IPS-15b (cell line): Measurements from ENCODE around the gene DOCK9.

Experiments used
- H3K27me3 ChIP-seq: one replicate; pipeline ENCODE4 v1.6.1; 2013; ENCODE audit warnings: low read length; ENCODE audit not compliant: control insufficient read depth, insufficient read depth
- H3K36me3 ChIP-seq: one replicate; pipeline ENCODE4 v1.6.1; 2013; ENCODE audit warnings: low read length; ENCODE audit not compliant: control insufficient read depth, insufficient read depth
- H3K4me1 ChIP-seq: one replicate; pipeline ENCODE4 v1.6.1; 2013; ENCODE audit warnings: mild to moderate bottlenecking, low read length; ENCODE audit not compliant: control insufficient read depth, insufficient read depth
- H3K4me3 ChIP-seq: one replicate; pipeline ENCODE4 v1.5.1; 2013; ENCODE audit warnings: low read depth, low read length
- H3K9ac ChIP-seq: one replicate; pipeline ENCODE4 v1.6.1; 2013; ENCODE audit warnings: low read depth, mild to moderate bottlenecking, low read length
- H3K9me3 ChIP-seq: one replicate; pipeline ENCODE4 v1.6.1; 2013; ENCODE audit warnings: mild to moderate bottlenecking, low read length; ENCODE audit not compliant: control insufficient read depth, insufficient read depth

DOCK9 gene

DNA sequence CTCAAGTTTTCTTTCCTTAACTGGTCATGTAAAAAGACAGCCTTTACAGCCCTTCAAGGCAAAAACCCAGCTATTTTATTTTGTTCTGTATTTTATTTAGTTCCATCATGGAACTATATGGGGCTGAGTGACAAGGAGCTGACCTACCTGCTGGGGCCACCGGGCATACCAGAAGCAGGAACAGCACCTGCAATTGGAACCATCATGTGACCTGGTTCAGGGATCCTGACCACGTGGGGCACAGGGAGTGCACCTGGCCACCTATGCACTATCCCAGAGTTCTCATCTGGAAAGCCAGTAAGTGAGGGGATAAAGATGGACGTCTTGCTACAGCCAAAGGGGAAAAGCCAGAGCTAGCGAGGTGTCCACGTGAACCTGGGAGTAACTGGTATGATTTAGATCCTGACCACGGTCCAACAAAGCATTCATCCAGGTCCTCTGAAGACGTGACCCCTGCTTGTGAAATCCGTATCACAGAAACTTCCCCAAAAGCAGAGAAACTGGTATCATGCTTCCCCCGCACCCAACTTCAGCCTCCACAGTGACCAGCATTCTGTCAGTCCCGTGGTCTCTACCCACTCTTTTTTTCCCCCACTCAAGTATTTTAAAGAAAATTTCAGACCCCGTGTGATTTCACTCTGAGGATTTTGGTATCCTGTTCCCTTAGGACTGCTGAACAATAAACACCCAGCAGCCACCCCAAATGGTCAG, 184.9 kb downstream of the DOCK9 start:
- H3K36me3 ChIP-seq, result no peaks in the 10 kb centered on the region
- no peaks in the 10 kb centered on the region for H3K27me3 ChIP-seq
- H3K9me3 ChIP-seq, result no peaks in the 10 kb centered on the region
- no peak overlapping the region for H3K9ac ChIP-seq
- no peaks in the 10 kb centered on the region for H3K4me1 ChIP-seq
- no peak overlapping the region for H3K4me3 ChIP-seq

GRCh38 chr13:98792321-98792720, 185.5 kb downstream of the DOCK9 start:
- Histone ChIP-seq H3K9me3 (no peaks in the 10 kb centered on the region), H3K27me3 (no peaks in the 10 kb centered on the region), H3K9ac (no peak overlapping the region), H3K4me3 (no peak overlapping the region), H3K4me1 (no peaks in the 10 kb centered on the region), H3K36me3 (no peaks in the 10 kb centered on the region)

DNA sequence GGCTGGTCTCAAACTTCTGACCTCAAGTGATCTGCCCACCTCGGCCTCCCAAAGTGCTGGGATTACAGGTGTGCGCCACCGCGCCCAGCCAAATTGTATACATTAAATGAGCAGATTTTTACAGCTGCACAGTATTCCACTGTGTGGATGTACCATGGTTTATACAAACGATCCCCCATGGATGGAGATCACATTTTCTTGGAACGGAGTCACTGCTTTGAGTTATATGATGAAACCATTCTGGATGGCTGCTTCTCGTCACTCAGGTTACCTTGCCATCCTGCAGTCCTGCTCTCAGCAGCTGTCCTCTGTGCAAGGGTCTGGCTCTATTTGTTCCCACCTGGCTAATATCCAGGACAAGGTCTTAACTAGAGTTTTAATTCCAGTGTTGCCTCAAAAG, 186.3 kb downstream of the DOCK9 start:
- Histone ChIP-seq H3K4me3 (no peak overlapping the region), H3K9me3 (no peaks in the 10 kb centered on the region), H3K36me3 (no peaks in the 10 kb centered on the region), H3K4me1 (no peaks in the 10 kb centered on the region), H3K27me3 (no peaks in the 10 kb centered on the region), H3K9ac (no peak overlapping the region)

GRCh38 chr13:98787996-98788395, 189.9 kb downstream of the DOCK9 start:
- Histone ChIP-seq H3K4me3 (no peak overlapping the region), H3K4me1 (no peaks in the 10 kb centered on the region), H3K9me3 (no peaks in the 10 kb centered on the region), H3K27me3 (no peaks in the 10 kb centered on the region), H3K9ac (no peak overlapping the region), H3K36me3 (no peaks in the 10 kb centered on the region)

DNA sequence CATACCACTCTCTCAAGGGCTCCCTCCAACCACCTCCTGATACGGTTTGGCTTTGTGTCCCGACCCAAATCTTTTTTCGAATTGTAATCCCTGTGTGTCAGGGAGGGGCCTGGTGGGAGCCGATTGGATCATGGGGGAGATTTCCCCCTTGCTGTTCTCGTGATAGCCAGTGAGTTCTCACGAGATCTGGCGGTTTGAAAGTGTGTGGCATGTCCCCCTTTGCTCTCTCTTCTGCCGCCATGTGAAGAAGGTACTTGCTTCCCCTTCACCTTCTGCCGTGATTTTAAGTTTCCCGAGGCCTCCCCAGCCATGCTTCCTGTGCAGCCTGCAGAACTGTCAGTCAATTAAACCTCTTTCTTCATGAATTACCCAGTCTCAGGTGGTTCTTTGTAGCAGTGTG, 190.7 kb downstream of the DOCK9 start:
- no peaks in the 10 kb centered on the region for H3K36me3 ChIP-seq
- H3K9ac ChIP-seq, result no peak overlapping the region
- H3K4me3 ChIP-seq, result no peak overlapping the region
- H3K27me3 ChIP-seq, result no peaks in the 10 kb centered on the region
- H3K4me1 ChIP-seq, result no peaks in the 10 kb centered on the region
- no peaks in the 10 kb centered on the region for H3K9me3 ChIP-seq

- Histone ChIP-seq H3K4me1 (no peaks in the 10 kb centered on the region), H3K27me3 (no peaks in the 10 kb centered on the region), H3K9me3 (no peaks in the 10 kb centered on the region), H3K9ac (no peak overlapping the region), H3K36me3 (no peaks in the 10 kb centered on the region), H3K4me3 (no peak overlapping the region)
Observed at GRCh38 chr13:98786023-98786422, 191.8 kb downstream of the DOCK9 start.

GRCh38 chr13:98785405-98785804, 192.5 kb downstream of the DOCK9 start:
- no peak overlapping the region for H3K4me3 ChIP-seq
- no peak overlapping the region for H3K9ac ChIP-seq
- no peaks in the 10 kb centered on the region for H3K9me3 ChIP-seq
- H3K27me3 ChIP-seq, result no peaks in the 10 kb centered on the region
- no peaks in the 10 kb centered on the region for H3K4me1 ChIP-seq
- no peaks in the 10 kb centered on the region for H3K36me3 ChIP-seq

DNA sequence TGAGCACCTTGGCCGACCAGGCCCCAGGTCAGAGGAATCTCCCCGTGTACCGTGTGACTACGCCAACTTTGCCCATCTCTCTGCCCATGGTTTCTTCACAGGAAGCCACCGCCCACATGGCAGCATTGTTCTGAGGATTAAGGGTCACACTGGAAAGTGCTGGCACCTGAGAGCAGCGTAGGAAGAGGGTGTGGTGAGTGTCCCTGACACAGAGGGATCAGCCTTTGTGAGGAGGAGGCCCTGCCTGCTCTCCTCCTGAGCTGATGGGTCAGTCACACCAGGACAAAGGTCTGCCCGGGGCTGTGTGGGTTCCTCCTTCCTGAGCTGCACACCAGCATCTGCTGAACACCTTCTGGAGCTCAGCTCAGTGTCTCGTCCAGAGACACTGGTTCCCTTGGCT, 193.2 kb downstream of the DOCK9 start:
- no peak overlapping the region for H3K4me3 ChIP-seq
- H3K9ac ChIP-seq, result no peak overlapping the region
- H3K27me3 ChIP-seq, result no peaks in the 10 kb centered on the region
- no peaks in the 10 kb centered on the region for H3K4me1 ChIP-seq
- H3K36me3 ChIP-seq, result no peaks in the 10 kb centered on the region
- no peaks in the 10 kb centered on the region for H3K9me3 ChIP-seq

GRCh38 chr13:98783856-98784478, 193.9 kb downstream of the DOCK9 start:
- no peaks in the 10 kb centered on the region for H3K27me3 ChIP-seq
- H3K4me1 ChIP-seq, result no peaks in the 10 kb centered on the region
- H3K9me3 ChIP-seq, result no peaks in the 10 kb centered on the region
- H3K36me3 ChIP-seq, result no peaks in the 10 kb centered on the region
- no peak overlapping the region for H3K9ac ChIP-seq
- no peak overlapping the region for H3K4me3 ChIP-seq

- Histone ChIP-seq H3K36me3 (no peaks in the 10 kb centered on the region), H3K4me1 (peaks cover 2% of the 10 kb centered on the region), H3K4me3 (no peak overlapping the region), H3K9ac (no peak overlapping the region), H3K9me3 (no peaks in the 10 kb centered on the region), H3K27me3 (no peaks in the 10 kb centered on the region)
Observed at GRCh38 chr13:98782654-98783053, 195.2 kb downstream of the DOCK9 start.

DNA sequence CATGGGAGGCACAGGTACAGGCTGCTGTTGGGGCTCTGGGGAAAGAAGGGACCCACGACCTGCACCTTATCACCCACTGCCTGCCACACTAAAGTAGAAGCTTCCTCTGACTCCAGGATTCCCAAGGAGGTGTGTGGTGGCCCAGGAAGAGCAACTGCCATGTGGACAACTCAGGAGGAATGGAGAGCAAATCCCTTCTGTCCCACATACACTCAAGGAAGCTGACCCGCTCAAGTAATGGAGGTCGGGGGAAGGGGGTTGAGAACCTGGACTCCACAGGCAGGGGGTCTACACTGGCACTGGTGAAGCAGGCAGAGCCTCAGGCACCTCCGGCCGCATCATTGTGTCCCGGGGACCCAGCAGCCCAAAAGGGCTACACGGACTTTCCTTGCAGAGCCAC, 196.0 kb downstream of the DOCK9 start:
- H3K9ac ChIP-seq, result no peak overlapping the region
- no peak overlapping the region for H3K4me3 ChIP-seq
- no peaks in the 10 kb centered on the region for H3K9me3 ChIP-seq
- H3K27me3 ChIP-seq, result no peaks in the 10 kb centered on the region
- H3K4me1 ChIP-seq, result peaks cover 2% of the 10 kb centered on the region
- H3K36me3 ChIP-seq, result no peaks in the 10 kb centered on the region

DNA sequence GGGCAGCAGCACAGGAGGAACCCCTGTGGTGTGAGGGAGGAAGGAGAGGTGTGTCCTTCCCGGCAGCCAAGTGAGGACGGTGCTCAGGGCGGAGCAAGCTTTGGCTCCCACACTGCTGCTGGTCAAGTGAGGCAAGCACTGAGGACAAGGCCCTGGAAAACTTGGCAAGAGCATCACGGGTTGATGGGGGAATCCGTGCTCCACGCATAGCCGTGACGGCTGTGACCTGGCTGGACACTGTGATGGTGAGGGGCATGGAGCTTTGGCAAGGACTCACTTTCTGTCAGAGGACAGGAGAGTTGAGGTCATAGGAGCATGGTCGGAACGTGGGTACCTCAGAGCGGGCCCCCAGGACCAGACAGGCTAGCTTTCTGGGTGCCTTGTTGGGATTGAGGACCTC, 196.4 kb downstream of the DOCK9 start:
- Histone ChIP-seq H3K27me3 (no peaks in the 10 kb centered on the region), H3K9me3 (no peaks in the 10 kb centered on the region), H3K4me3 (no peak overlapping the region), H3K4me1 (peaks cover 2% of the 10 kb centered on the region), H3K36me3 (no peaks in the 10 kb centered on the region), H3K9ac (no peak overlapping the region)
